GF-D8 (cell line): ENCODE results near the gene NUAK1.
"Not testable (repeated sequence)": the region's sequence is repeated elsewhere in the genome, so short reads cannot be mapped to it uniquely, and the experiment has no call there.

Experiments
- DNase-seq: peaks from one replicate; lab custom pipeline; 2025; lab: John Stamatoyannopoulos, UW

The NUAK1 gene

DNA sequence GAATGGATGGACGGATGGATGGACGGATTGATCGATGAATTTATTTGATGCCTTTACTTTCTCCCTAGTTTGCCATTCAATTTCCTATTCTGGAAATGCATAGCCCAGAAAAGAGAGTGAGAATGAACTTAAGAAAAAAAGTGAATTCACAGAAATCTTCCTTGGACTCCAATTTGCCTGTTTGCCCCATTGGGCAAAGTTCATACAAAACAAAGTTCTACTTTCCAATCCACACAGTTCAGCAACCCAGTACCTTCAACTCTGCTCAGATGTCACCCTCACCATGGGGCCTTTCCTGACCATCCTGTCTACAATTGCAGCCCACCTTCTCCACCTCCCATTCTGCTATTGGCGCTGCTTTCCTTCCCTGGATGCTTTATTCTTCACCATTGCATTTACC is 8.2 kb upstream of the NUAK1 start:
- DNase-seq: no peak

DNA sequence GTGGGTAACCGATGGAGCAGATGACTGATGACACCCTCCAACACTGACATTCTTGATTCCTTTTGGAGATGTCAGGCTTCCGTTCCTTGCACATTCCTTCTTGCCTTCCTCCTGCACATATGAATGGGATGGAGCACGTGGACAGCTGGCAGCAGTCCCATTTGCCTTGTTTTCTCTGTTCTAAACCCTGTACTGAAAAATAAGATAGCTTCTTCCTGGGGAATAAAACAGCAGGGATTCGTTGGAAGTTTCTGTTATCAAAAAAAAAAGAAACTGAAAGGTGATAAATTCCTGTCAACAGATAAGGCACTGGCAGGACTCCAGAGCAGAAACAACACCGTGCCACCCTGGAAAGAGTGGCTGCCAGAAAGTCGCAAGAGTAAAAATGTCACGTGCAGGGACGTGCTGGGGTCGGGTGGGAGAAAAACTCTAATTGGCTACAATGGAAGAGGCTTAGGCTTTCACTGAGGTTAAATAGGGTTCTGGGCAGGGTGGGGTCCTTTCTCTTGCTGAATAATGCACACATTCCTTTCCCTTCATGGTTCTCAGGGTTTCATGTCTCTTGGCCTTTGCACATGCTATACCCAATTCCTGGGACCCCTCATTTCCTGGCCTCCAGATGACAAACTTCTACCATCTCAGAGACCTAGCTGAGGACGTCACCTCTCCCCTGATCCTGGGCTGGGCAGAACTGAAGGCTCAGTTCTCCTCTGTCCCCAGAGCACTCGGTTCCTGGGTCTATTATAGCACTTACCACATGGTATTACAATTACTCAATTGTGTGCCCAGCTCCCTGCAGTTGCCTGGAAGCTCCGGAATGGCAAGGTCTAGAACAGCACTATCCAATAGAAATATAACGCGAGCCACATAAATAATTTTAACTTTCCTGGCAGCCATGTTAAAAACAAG is 7.0 kb upstream of the NUAK1 start:
- no peak for DNase-seq

DNA sequence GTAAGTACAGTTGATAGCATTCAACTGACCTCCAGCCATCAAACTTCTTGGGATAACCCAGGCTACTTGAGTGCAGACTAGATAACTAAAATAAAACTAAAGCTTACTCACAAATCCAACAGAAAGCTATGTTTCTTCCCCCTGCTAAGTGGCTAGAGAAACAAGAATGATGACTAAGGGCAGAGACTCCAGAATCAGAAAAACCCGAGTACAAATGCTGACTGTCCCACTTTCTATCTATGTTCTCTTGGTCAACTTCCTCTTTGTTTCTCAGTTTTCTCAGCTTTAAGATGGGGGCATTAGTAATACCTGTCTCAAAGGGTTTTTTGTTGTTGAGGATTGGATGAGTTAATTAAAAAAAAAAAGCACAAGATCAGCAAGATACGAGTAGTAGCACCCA is 6.1 kb upstream of the NUAK1 start:
- no peak for DNase-seq

DNA sequence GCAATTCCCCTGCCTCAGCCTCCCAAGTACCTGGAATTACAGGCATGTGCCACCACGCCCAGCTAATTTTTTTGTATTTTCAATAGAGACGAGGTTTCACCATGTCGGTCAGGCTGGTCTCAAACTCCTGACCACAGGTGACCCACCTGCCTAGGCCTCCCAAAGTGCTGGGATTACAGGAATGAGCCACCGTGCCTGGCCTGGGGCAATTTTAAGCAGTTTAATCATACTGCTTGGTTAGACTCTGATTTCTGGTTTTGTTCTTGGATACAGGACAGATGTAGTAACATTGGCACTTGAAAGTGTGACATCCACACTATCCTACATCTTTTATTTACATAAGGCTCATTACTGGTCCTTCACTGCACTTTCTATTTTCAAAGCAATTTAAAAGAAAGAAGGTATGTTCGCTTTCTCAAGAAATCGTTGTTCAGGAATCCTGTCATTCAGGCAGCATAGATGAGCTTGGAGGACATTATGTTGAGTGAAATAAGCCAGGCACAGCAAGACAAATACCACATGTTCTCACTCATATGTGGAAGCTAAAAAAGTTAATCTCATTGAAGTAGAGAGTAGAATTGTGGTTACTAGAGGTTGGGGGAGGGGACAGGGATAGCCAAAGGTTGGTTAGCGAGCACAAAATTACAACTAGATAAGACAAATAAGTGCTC is 4.0 kb upstream of the NUAK1 start:
- DNase-seq: no peak

DNA sequence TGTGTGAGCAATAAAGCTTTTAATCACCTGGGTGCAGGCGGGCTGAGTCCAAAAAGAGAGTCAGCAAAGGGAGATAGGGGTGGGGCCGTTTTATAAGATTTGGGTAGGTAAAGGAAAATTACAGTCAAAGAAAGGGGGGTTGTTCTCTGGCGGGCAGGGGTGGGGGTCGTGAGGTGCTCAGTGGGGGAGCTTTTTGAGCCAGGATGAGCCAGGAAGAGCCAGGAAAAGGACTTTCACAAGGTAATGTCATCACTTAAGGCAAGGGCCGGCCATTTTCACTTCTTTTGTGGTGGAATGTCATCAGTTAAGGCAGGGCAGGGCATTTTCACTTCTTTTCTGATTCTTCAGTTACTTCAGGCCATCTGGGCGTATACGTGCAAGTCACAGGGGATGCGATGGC is 3.2 kb upstream of the NUAK1 start:
- DNase-seq: not testable (repeated sequence)

DNA sequence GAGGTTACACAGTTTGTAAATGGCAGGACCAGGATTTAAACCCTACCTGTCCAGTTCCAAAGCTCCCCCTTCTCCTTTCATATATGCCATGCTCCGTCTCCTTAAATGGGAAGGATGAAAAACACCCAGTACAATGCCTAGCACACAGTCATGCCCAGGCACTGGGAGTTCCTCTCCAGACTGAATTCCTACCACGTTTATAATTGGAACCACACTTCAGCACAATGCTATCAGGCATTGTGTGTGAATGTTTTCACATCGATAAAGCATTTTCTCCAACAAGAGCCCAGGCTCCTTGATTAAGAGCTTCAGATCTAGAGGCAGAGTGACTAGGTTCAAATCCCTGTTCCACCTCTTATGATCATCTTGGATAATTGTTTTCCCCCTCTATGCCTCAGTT is 2.7 kb upstream of the NUAK1 start:
- DNase-seq: no peak

DNA sequence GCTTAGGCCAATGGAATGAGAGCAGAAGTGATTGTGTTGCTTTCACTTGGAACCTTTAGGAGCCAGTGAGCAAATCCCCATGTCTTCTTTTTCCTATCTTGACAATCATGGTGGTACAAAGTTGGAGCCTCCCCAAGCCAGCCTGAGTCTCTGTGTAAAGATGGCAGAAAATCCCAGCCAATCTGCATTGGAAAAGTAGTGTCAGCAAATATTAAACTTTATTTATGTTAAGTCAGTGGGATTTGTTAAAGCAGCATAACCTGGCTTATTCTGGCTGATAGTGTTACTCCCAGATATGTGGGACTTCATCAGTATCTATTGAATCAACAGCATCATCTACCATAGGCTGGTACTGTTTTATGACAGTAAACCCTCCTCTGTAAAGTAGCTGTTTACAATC is 2.2 kb upstream of the NUAK1 start:
- DNase-seq: no peak

DNA sequence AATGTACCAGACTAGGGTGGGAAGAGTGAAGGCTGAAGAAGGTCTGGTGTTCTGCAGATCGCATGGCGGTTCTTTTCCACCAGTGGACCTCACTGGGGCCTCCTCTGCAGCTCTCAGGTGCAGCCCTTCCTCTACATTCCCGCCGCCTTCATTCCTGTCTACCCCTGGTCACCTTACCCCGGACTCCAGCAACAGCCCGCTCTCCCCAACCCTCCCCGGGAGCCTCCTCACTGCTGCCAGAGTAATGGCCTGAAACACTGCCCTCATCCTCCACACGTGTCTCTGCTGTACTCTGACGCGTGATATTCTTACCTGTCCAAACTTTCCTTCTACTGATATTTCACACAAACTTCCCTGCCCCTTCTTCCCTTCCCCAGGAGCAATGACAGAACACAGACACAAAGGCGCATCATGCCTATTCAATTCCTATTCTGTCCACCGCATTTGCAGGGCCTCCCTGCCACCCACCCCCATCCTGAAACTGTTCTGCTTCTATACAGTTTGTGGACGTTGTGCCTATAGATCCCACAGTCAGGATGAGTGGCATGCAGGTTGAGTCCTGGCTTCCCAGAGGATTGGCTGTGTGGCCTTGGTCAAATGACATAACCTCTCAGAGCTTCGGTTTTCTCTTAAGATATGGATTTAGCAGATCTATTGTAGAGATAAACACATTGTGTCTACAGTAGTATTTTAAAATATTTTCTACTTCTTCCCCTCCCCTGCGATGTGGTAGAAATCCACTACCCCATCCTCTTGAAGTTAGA is 1.7 kb upstream of the NUAK1 start:
- DNase-seq: no peak

DNA sequence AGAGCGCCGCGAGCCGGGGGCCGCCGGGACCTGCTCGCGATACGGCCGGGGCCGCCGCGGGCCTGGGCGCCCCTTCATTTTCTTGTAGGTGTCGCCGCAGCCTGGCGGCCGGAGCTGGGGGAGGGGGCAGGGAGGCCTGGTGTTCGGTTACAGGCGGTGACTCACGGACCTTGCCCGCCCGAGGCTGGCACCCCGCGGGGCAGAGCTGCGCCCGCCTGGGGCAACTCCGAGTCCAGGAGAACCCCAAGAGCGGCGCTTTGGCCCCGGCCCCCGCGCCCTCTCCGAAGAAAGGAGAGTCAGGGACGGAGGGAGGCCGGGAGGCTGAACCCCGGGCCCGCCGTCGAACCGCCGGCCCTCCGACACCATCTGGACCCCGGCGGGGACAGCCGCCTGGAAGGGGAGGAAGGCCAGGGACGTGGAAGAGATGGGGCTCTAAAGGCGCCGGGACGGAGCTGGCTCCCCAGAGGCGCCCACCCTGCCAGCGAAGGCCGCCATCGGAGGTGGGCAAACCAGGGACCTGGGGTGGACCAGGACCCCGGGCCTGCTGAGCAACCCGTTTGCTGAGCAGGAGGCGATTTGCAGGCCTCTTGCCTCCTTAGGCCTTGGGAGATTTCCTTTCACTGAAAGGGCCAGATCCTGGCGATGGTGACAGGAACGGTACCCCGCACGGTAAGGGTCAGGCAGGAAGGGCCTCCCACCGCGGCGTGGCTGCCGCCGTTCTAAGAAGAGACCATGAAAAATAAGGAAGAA is 843 bp upstream of the NUAK1 start:
- DNase-seq: no peak

DNA sequence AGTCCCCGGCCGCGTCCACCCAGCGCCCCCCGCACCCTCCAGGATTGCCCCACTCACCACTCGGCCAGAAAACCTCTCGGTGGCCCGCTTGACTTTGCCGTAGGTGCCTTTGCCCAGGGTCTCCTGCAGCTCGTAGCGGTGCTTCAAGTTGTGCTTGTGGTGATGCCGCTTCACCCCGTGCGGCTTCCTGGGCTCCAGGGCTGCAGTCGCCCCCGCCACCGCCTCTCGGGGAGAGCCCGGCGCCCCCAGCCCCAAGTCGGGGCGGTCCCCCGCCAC is 459 bp downstream of the NUAK1 start:
- DNase-seq: no peak

DNA sequence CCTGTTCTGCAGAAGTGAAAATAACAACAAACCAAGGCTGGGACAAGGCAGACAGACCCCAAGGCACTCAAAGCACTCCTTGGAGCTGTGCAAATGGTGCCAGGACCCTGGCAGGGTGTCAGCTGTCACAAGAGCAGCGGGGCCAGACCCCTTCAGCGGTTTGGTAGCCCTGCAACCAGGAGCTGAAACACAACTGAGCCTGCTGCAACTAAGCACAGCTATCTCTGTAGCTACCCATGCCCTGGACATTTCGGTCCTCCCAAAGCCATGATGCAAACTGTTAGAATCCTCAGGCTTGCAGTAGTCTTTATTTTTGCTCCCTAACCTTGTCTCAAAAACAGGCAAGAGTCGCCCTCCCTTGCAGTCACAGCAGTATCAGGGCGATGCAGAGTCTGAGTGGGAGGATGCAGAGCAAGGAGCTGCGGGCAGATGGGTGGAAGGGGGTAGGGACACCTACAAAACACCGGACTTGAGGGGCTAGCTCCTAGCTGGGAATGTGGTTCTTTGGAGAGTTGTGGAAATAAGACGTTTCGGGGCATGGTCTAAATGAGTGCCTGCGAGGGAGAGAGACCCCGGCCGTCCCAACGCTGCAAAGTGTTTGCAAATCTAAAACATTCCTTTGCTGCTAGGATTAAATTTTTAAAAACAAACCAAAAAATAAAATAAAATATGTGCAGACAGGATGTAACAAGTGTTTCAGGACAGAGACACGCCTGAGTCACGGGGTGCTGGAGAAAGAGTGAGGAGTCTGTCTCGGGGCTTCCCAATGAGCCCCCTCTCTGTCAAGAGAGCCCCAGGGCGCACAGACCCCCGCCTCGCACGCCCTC is 1.0 kb downstream of the NUAK1 start:
- DNase-seq: no peak

DNA sequence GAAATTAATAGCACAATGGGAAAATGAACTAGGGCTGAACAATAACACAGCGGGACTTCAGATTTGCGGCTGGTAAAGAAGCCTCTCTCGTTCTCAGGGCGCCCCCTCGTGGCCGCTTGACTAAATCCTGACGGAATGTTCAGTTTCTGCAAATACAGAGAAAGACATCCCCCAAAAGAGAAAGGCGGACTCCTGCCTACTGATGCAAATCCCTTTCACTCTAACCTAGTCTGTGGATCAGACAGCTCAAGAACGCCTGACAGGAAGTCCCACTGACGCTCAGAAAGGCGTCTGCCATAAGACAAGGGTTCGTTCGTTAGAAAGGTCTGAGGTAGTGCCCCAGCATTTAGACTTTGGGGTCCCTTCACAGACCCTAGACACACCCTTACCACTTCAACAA is 2.5 kb downstream of the NUAK1 start:
- DNase-seq: no peak

DNA sequence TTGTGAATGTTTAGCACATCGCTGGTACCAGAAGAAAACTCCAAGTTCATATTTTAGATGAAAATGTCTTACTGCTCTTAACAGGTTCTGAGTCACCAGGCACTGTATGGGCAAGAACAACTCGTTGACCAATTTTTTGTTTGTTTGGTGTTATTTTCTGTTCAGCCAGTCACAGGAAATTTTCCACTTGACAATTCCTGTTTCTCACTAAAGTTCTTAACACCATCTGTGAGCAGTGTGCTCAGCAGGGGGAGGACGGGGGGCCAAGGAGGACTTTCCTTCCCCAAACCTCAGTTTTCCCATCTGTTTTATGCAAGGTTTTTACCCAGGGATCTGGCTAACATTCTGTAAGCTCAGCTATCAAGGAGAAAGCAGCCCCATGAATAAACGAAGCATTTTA is 3.0 kb downstream of the NUAK1 start:
- DNase-seq: no peak

DNA sequence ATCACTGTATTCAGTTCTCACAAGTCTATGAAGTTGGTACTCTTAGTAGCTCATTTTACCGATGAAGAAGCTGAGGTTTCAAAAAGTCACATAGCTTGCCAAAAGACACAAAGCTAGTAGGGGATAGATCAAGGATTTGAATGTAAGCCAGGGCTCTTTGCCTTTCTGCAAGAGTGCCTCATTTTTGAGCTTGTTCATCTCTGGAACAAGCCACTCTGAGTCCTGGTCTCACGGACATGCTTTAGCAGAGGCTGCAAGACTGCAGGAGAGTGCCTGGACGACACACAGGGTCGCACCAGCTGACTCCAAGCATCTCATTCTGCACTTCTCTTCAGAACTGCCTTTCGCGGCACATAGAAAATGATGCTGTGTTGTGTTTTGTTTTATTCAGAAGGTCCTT is 3.7 kb downstream of the NUAK1 start:
- DNase-seq: no peak

DNA sequence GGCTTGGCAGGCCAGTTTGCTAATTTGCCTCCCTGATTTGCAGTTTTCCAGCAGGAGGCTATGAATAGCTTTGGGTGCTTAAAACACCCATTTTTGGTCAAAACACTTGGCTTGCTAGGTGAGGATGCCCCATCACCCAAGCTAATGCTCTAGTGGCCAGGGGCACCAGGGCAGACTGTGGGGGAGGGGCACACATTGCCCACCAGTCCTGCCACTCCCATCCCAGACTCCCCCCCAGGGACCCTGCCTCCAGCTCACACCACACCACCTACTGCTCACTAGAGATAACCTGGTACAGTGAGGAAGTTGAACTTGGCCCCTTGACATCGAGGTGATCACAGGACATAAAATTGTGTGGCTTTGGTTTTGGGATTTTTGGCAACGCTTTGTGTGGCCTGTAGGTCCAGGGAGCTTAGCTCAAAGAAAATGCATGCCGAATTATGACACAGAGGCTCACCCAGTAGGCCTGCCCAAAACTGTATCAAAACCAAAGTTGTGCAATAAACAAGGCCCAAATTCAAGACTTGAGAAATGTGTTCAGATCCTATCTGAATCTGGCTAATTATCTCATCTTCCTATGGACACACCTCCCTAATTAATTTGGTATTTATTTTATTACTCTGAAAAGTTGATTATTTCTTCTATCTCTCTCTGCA is 4.3 kb downstream of the NUAK1 start:
- no peak for DNase-seq

DNA sequence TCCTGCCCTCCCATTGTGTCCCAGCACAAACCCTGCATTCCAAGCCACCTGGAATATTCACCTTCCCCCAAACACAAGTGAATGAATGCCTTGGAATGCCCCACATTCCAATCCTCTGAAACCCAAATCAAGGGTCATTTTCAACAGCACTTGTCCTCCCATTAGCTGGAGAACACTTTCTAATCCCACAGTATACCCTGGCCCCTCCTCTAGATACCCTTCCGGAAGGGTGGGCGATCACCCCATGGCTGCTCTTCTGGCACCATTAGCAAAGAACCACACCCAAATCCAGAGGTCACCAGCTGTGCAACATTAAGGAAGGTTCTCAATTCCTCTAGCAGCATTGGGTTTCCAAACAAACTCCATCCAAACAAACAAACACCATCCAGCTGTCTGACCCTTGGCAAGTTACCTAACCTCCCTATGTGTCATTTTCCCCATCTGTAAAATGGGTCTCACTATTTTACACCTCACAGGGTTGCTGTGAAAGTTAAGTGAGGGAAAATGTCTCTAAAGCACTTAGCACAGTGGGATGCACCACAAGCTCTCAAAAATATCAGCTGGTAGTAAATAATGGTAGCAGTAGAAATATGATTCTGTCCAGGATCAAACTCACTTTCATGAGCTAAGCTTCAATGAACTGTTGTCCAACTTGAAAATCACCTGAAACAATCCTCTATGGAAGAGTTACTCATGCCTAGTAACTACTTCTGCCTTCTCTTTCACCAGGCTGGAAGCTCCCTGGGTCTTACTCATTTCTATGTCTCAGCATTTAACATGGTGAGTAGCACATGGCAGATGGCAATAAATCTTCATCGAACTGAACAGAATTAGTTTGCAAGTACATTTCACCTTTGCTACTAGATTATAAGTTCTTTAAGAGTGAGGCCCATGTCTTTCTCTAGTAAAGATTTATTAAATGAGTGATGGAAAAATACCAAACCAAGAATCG is 5.3 kb downstream of the NUAK1 start:
- DNase-seq: no peak

DNA sequence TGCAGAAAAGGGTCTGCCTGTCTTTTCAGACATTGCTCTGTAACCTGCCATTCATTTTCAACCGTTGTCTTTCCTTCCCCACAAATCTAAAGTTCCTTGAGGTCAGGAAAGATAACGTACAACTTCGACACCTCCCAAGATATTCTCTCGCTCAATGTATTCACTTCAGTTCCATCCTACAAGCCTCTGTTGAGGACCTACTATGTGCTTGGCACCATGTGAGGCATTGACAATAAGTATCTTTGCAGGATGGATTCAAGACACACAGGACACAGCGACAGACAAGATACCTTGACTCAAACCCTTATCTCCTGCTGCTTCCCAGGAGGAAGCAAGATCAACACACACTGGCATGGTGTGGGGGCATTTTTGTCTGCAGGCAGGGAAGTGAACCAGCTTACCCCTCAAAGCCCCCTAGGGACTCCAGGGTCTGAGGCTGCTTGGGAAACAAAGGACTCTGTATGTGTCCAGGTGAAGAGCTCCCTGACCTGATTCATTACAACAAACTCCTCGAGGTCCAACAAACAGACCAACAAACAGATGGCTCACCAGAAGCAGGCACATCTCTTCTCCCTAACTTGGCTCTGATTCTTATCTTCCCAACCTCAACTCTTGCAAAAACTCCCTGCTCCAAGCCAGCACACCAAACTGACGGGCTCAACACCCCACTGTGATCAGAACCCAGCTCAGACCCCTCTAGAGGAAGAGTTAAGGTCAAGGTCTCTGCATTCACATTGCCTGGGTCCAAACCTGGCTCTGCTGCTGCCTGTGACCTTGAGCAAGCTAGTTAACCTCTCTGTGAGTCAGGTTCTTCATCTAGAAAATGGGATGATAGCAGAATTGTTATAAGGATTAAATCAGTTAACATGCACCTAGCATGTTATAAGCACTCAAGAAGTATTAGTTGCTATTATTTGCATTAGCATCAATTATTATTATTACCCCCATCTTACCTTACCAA is 6.3 kb downstream of the NUAK1 start:
- no peak for DNase-seq

DNA sequence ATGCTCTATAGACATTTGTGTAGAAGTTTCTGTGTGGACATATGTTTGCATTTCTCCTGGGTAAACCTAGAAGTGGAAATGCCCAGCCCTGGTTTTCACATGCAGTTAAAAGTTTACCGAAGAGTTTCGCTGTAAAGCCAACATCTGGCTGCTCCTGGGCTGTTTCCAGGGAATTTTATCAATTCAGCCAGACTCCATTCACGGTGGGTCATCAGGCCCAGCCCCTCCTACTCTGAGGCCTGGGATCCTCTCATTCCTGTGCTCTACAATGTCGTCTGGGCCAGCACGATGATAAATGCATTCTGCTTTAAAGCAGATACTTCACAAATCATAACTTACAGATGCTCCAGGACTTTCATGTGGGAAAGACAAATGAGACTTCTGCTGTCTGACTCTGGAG is 7.1 kb downstream of the NUAK1 start:
- no peak for DNase-seq
